HEK293 (cell line): Measurements from ENCODE around the gene OR8U1.

Experiments
- SETDB1 ChIP-seq: IDR thresholded peaks from one replicate; pipeline ENCODE4 v1.6.1; 2017; ENCODE audit warnings: mild to moderate bottlenecking, low read length, moderate library complexity, mixed read lengths; ENCODE audit not compliant: insufficient read length
- YY1 ChIP-seq: fragments of 450-650 bp; formaldehyde crosslinking; IDR thresholded peaks from 2 replicates; pipeline ENCODE4 v1.5.1; 2018; ENCODE audit warnings: missing biosample characterization, missing genetic modification characterization
- TF ChIP-seq, protein P1 (sequence below): fragments of 450-650 bp; formaldehyde crosslinking; IDR thresholded peaks from 2 replicates; pipeline ENCODE4 v1.5.1; 2016; ENCODE audit warnings: missing biosample characterization, missing genetic modification characterization

DNA sequence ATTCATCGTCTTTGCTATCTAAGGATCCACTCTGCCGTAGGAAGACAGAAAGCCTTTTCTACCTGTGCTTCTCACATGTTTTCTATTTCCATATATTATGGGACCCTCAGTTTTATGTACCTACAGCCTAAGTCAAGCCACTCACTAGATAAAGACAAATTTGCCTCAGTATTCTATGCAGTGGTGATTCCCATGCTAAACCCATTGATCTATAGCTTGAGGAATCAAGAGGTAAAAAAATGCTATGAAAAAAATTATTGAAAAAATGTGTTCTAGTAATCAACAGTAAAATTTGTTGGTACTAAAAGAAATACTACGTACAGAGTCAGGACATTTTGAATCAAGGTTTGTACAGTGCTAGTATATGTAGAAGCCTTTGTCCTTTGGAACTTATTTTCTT lies 19.0 kb downstream of the OR8U1 start:
- TF ChIP-seq SETDB1 (no peak), YY1 (tag by site-specific recombination) (no peak)
- TF ChIP-seq, protein P1, sequence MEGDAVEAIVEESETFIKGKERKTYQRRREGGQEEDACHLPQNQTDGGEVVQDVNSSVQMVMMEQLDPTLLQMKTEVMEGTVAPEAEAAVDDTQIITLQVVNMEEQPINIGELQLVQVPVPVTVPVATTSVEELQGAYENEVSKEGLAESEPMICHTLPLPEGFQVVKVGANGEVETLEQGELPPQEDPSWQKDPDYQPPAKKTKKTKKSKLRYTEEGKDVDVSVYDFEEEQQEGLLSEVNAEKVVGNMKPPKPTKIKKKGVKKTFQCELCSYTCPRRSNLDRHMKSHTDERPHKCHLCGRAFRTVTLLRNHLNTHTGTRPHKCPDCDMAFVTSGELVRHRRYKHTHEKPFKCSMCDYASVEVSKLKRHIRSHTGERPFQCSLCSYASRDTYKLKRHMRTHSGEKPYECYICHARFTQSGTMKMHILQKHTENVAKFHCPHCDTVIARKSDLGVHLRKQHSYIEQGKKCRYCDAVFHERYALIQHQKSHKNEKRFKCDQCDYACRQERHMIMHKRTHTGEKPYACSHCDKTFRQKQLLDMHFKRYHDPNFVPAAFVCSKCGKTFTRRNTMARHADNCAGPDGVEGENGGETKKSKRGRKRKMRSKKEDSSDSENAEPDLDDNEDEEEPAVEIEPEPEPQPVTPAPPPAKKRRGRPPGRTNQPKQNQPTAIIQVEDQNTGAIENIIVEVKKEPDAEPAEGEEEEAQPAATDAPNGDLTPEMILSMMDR = no peak
